Measurements from ENCODE around the gene TMEM245.

GRCh38 chr9:109064963-109065702, 54.6 kb downstream of the TMEM245 start:
- TF ChIP-seq POLR2AphosphoS5 (IDR thresholded peaks at IDR 0.05; ENCODE audit: low read depth, low read length): no peak
- TF ChIP-seq, protein P1, sequence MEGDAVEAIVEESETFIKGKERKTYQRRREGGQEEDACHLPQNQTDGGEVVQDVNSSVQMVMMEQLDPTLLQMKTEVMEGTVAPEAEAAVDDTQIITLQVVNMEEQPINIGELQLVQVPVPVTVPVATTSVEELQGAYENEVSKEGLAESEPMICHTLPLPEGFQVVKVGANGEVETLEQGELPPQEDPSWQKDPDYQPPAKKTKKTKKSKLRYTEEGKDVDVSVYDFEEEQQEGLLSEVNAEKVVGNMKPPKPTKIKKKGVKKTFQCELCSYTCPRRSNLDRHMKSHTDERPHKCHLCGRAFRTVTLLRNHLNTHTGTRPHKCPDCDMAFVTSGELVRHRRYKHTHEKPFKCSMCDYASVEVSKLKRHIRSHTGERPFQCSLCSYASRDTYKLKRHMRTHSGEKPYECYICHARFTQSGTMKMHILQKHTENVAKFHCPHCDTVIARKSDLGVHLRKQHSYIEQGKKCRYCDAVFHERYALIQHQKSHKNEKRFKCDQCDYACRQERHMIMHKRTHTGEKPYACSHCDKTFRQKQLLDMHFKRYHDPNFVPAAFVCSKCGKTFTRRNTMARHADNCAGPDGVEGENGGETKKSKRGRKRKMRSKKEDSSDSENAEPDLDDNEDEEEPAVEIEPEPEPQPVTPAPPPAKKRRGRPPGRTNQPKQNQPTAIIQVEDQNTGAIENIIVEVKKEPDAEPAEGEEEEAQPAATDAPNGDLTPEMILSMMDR (IDR thresholded peaks at IDR 0.05): no peak
- no peak for TF ChIP-seq REST (IDR thresholded peaks at IDR 0.05; ENCODE audit: insufficient read depth in 1 of 2, low read depth in 2 of 2, low read length in 1 of 2)
- no peak for TF ChIP-seq TCF7L2 (IDR thresholded peaks at IDR 0.05; ENCODE audit: low read depth, low read length)

Measured in Panc1 (cell line).